GM12801 (cell line): Measurements from ENCODE around the gene SCAMP4.

Experiments used
- CTCF ChIP-seq: IDR thresholded peaks from one replicate; pipeline ENCODE4 v1.5.1; 2011; ENCODE audit warnings: control low read depth; ENCODE audit not compliant: insufficient read length; ENCODE audit errors: extremely low read depth

The SCAMP4 gene

DNA sequence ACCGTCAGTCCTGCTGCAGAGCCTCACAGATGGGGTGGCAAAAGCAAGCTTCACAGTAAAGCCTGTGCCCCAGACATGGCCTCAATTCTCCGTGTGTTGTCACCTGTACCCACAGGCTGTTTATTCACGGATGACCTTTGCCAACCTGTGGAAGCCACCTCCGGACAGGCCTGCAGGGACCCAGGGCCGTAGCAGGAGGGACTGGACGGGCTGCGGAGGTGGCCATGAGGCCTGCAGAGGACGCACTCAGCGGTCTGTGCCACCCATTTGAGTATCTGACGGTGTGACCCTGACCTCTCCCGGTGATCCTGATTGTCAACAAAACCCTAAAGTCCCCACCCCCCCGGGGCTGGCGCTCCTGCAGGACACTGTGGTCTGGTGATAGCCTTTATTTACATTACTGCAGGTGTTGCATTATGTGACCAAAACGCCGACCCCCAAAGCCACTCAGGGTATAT is 34.0 kb upstream of the SCAMP4 start:
- no peak for TF ChIP-seq CTCF

DNA sequence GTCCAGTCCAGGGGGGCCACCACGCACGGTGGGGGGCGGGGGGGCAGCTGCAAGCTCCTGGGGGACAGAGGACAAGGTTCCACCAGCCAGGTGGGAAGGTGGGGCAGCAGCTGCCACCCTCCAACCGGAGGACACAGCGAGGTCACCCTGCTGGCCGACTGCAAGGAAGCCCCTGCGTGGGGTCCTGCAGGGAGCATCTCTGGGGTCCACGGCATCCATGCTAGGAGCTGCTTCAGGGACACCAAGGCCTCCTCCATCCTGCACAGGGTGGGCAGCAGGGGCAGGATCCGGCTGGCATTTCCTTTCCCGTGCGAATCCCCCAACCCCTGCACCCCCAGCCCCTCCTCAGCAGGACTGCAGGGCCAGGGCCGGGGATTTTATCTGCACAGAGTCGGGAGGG is 33.6 kb upstream of the SCAMP4 start:
- no peak for TF ChIP-seq CTCF

DNA sequence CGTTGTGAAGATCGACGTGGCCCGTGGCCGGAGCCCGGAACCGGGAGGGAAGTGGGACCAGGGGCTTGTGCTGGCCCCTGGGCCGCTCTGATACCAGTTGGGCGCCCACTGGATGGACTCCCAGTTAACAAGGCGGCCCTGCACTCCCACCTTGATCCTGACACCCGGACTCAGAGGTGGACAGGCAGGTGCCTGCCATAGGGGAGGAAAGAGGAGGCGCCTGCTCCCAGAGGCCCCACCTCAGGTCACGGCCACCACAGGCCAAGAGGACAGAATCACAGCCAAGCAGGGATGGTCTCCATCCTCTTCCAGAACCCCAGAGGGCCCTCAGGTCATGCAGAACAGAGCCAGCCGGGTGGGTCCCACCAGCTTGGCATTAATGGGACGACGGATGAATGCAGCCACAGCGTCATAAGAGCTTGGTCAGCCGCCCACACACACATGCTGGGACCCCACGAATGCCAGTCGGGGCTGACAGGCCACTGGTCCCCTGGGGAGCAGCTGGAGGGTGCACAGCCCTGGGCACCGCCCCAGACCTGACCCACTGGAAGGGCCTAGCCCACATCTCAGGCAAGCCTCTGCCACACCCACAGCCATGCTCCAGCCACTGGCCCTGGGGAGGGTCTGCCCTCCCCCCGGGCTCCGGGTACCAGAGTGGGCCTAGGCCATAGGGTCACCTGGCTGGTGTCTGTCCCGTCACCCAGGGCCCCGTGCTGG is 32.2 kb upstream of the SCAMP4 start:
- TF ChIP-seq CTCF = no peak

- no peak for TF ChIP-seq CTCF
Measured at GRCh38 chr19:1873524-1874473, 31.4 kb upstream of the SCAMP4 start.

DNA sequence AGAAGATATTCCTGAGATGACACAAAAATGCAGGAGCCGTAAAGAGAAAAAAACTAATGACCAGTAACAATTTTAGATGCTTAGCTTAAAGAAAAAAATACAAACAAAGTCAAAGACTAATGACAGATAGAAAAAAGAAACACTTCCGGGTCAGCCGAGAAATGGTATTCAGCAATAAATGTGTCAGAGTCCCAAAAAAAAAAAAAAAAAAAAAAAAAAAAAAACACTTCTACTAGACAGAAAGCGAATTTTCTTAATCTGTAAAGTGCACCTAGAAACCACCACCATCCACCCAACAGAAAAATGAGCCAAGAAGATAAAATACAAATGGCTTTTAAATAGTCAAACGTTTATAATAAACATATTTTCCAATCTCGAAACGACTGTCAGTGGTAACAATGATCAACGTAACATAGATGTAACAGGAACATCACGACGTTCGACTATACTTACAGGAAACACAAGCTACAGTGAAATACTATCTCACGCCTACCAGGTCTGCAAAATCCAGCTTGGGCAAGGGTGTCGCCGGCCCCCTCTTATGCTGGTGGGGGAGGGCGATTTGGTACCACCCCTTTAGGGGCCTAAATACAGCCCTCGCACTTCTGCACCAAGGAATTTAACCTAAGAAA is 30.5 kb upstream of the SCAMP4 start:
- TF ChIP-seq CTCF = no peak

GRCh38 chr19:1875646-1876495 is 29.3 kb upstream of the SCAMP4 start:
- no peak for TF ChIP-seq CTCF
